Loucy (cell line): ENCODE measurements around the gene ENPP3.

Experiments
- EZH2phosphoT487 ChIP-seq: fragments of 200-600 bp; IDR thresholded peaks from 2 replicates; pipeline ENCODE4 v1.6.1; 2018; ENCODE audit warnings: antibody characterized with exemption, mild to moderate bottlenecking, moderate library complexity, borderline replicate concordance
- TF ChIP-seq, protein P1 (sequence below): fragments of 200-600 bp; sonication (generic); conservative IDR thresholded peaks from 2 replicates; pipeline ENCODE4 v1.5.1; 2014; ENCODE audit warnings: mild to moderate bottlenecking, antibody characterized with exemption, low read length

DNA sequence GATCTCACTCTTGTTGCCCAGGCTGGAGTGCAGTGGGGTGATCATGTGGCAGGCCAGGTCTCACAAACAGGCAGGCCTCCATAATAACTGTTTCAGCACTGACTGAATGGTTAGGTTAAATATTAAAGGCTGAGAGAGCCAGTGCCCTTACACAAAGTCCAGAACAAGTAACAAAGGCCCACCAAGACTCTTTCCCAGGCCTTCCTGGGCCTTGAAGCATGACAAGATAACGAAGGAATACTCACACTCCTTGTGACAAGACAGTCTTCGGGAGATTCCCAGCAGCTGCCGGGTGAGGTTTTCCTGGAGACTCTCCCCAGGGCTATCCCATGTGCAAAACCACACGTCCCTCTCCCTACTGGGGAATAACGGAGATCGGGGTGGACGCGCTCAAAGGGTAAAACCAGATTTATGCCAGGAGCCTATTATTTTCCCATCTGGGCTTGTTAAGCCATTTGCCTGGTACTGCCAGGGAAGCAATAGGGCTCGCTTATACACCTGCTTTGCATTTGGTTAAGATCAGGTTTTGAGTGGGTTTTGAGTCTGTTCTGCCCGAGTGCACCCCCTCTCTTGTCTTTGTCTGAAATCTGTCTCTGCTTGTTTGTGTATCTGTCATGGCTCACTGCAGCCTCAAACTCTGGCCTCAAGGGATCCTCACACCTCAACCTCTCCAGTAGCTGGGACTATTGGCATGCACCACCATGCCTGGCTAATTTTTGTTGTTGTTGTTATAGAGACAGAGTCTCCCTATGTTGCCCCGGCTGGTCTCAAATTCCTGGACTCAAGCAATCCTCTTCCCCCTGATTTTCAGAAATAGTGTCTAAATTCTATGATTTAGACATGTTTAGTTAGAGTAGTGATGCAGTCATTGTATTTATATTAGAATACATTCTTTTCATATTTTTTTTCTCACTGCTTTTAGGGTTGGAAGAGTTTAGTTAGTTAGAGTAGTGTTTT is 1.4 kb upstream of the ENPP3 start:
- TF ChIP-seq, protein P1, sequence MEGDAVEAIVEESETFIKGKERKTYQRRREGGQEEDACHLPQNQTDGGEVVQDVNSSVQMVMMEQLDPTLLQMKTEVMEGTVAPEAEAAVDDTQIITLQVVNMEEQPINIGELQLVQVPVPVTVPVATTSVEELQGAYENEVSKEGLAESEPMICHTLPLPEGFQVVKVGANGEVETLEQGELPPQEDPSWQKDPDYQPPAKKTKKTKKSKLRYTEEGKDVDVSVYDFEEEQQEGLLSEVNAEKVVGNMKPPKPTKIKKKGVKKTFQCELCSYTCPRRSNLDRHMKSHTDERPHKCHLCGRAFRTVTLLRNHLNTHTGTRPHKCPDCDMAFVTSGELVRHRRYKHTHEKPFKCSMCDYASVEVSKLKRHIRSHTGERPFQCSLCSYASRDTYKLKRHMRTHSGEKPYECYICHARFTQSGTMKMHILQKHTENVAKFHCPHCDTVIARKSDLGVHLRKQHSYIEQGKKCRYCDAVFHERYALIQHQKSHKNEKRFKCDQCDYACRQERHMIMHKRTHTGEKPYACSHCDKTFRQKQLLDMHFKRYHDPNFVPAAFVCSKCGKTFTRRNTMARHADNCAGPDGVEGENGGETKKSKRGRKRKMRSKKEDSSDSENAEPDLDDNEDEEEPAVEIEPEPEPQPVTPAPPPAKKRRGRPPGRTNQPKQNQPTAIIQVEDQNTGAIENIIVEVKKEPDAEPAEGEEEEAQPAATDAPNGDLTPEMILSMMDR, result no peak
- no peak for TF ChIP-seq EZH2phosphoT487
